CD4-positive, alpha-beta memory T cell (primary cell): ENCODE results near the gene KMT2D. TPM values are rescaled to one million over a fixed set of nuclear protein-coding genes. Genes with fewer than 3 reads are reported as not detected.

Experiments
- CTCF ChIA-PET: fragments of 350-600 bp; sonication (Branson Sonifier 250); formaldehyde crosslinking; loops from one replicate; lab custom pipeline; 2021; ENCODE audit warnings: inconsistent platforms; ENCODE audit not compliant: partially characterized antibody; lab: Charles Lee
- POLR2A ChIA-PET: fragments of 350-600 bp; sonication (Branson Sonifier 250); formaldehyde crosslinking; loops from one replicate; lab custom pipeline; 2021; ENCODE audit not compliant: partially characterized antibody; lab: Charles Lee
- DNase-seq, 5 donors: peaks; one replicate each; pipeline versions ENCODE4 v3.0.0 to v3.0.0-alpha.2; 2020 to 2022; ENCODE audit warnings: mixed read lengths in 1 of 5
- H3K27ac ChIP-seq: one replicate; pipeline ENCODE4 v1.7.0; 2013; ENCODE audit warnings: low read depth, low read length
- H3K27me3 ChIP-seq: 2 replicates; pipeline ENCODE4 v1.7.0; 2013; ENCODE audit warnings: mild to moderate bottlenecking, low read length, moderate library complexity; ENCODE audit not compliant: insufficient read depth
- H3K36me3 ChIP-seq: 2 replicates; pipeline ENCODE4 v1.7.0; 2013; ENCODE audit warnings: mild to moderate bottlenecking, low read length, moderate library complexity; ENCODE audit not compliant: insufficient read depth
- H3K4me1 ChIP-seq: 2 replicates; pipeline ENCODE4 v1.7.0; 2013; ENCODE audit warnings: mild to moderate bottlenecking, low read length, moderate library complexity; ENCODE audit not compliant: insufficient read depth
- H3K4me3 ChIP-seq, 2 donors: one replicate each; pipeline ENCODE4 v1.7.0; 2013; ENCODE audit warnings: low read length in 2 of 2, mild to moderate bottlenecking in 1 of 2
- H3K9me3 ChIP-seq, 2 donors: one replicate each; pipeline ENCODE4 v1.7.0; 2013; ENCODE audit warnings: low read length in 2 of 2, control low read depth in 1 of 2; ENCODE audit not compliant: control insufficient read depth in 1 of 2
- H3K27ac Mint-ChIP-seq, 7 donors: one replicate each; pipeline ENCODE4 v1.8.0; 2020 to 2021; ENCODE audit warnings: mixed read lengths in 7 of 7, mild to moderate bottlenecking in 6 of 7, inconsistent platforms in 3 of 7, moderate library complexity in 3 of 7
- H3K27me3 Mint-ChIP-seq, 2 donors: one replicate each; pipeline ENCODE4 v1.8.0; 2020 to 2021; ENCODE audit warnings: mixed read lengths in 2 of 2
- H3K36me3 Mint-ChIP-seq, 2 donors: one replicate each; pipeline ENCODE4 v1.8.0; 2020 to 2021; ENCODE audit warnings: mixed read lengths in 2 of 2, inconsistent platforms in 1 of 2, mild to moderate bottlenecking in 1 of 2
- H3K4me1 Mint-ChIP-seq, 4 donors: one replicate each; pipeline ENCODE4 v1.8.0; 2020 to 2021; ENCODE audit warnings: mixed read lengths in 4 of 4, mild to moderate bottlenecking in 1 of 4
- H3K4me3 Mint-ChIP-seq, 8 donors: one replicate each; pipeline ENCODE4 v1.8.0; 2020 to 2021; ENCODE audit warnings: mixed read lengths in 8 of 8, mild to moderate bottlenecking in 7 of 8, moderate library complexity in 6 of 8, inconsistent platforms in 3 of 8
- H3K9me3 Mint-ChIP-seq, 8 donors: one replicate each; pipeline ENCODE4 v1.8.0; 2020 to 2021; ENCODE audit warnings: mixed read lengths in 8 of 8, mild to moderate bottlenecking in 5 of 8, inconsistent platforms in 3 of 8, moderate library complexity in 1 of 8
- intact Hi-C: fragments of 100-400 bp; cut with micrococcal nuclease; formaldehyde crosslinking; loops from one replicate; pipeline ENCODE4 v1.15.1; 2023
- polyA plus RNA-seq, 2 donors: library from polyadenylated mRNA; unstranded; fragments of 300-500 nt; fragmentation: Illumina TruSeq; gene quantifications; one replicate each; pipeline ENCODE4 v1.2.3, GENCODE V29; 2021
- total RNA-seq, 2 experiments: library from RNA; stranded (reverse); gene quantifications; one replicate each; pipeline ENCODE4 v1.2.3, GENCODE V29; 2021

The KMT2D gene, protein sequence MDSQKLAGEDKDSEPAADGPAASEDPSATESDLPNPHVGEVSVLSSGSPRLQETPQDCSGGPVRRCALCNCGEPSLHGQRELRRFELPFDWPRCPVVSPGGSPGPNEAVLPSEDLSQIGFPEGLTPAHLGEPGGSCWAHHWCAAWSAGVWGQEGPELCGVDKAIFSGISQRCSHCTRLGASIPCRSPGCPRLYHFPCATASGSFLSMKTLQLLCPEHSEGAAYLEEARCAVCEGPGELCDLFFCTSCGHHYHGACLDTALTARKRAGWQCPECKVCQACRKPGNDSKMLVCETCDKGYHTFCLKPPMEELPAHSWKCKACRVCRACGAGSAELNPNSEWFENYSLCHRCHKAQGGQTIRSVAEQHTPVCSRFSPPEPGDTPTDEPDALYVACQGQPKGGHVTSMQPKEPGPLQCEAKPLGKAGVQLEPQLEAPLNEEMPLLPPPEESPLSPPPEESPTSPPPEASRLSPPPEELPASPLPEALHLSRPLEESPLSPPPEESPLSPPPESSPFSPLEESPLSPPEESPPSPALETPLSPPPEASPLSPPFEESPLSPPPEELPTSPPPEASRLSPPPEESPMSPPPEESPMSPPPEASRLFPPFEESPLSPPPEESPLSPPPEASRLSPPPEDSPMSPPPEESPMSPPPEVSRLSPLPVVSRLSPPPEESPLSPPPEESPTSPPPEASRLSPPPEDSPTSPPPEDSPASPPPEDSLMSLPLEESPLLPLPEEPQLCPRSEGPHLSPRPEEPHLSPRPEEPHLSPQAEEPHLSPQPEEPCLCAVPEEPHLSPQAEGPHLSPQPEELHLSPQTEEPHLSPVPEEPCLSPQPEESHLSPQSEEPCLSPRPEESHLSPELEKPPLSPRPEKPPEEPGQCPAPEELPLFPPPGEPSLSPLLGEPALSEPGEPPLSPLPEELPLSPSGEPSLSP (N-terminal part only)
- total RNA-seq (100 to 1,000 TPM; 133 to 159 TPM), polyA plus RNA-seq (10 to 100 TPM in 1 of 2 donors, under 1 TPM in 1; 0.16 to 26.7 TPM)

DNA sequence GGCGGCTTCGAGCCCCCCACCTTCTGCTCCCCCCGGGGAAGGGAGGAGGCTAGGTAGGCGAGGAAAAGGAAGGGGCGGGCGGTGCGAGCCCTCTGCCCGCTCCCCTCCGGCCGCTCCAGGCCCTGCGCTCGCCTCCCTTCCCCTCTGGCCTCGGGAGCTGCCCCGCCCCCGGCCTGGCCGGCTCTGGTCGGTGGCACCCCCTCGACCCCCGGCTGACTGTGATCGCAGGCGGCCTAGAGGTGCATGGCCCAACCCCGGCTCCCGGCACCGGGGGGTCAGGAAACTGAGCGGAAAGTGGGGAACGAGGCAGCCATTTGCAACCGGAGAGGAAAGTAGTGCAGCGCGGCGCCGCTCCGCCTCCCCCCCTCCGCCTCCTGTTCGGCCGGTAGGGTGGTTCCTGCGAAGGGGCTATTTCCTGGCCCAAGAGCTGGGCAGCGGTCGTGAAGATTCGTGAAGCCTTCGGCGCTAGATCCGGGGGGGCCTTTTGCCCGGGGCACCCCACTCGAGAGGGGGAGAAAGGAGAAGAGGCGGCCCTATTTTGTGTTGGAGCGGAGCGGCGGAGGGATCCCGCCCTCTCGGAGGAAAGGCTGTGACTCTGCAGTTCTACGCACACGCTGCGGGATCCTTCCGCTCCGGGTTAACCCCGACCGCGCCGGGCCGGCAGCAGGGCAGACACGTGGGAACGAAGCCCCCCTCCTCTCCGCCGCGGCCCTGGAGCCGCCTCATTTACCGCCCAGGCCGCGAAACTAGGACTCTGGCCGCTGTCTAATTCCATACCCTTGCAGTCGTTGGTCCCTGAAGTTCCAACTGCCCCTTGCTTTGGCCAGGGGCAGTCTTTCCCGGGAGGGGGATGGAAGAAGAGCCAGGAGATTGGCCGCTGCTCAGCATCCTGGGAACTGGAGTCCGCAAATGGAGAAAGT, at the start of gene KMT2D:
Gene KMT2D (minus strand): TSS at position 558 of the 920 bp plus-strand sequence. CDS start 5,470 bp downstream, outside the sequence.
- H3K36me3 Mint-ChIP-seq: peaks cover 4 to 25% of the 10 kb centered on the region in 2 donors
- peak within 1 kb of the TSS; percentile 94 to 96 (median 95) for H3K4me3 Mint-ChIP-seq
- POLR2A ChIA-PET: interaction anchor here (0.6 to 2.3 kb wide), 14 partner anchors 9 to 306 kb away, joined by 3 to 24 read pairs (median 4); partner anchors contain the start of genes ARF3, LMBR1L, PRKAG1 and RHEBL1
- Histone ChIP-seq H3K27ac (peak within 1 kb of the TSS; percentile 90), H3K27me3 (no peaks in the 10 kb centered on the region), H3K4me3 (peak within 1 kb of the TSS; percentile 93 to 97), H3K36me3 (no peaks in the 10 kb centered on the region), H3K9me3 (no peaks in the 10 kb centered on the region), H3K4me1 (peaks cover 47% of the 10 kb centered on the region)
- DNase-seq: peak; percentile 89 to 93 (median 92)
- CTCF ChIA-PET: interaction anchor here (1.4 kb wide), 2 partner anchors 9 to 70 kb away, joined by 3 to 4 read pairs; partner anchors contain the start of genes RHEBL1 and TUBA1B
- H3K27me3 Mint-ChIP-seq: no peaks in the 10 kb centered on the region
- H3K9me3 Mint-ChIP-seq: peaks cover 0 to 1% (median 0%) of the 10 kb centered on the region in 8 donors
- intact Hi-C loops: loop anchor here (1.0 to 5.0 kb wide), 4 partner anchors 10 to 129 kb away; partner anchors contain the start of genes DDN, TUBA1A and TUBA1B
- H3K27ac Mint-ChIP-seq: peak within 1 kb of the TSS; percentile 95 to 99 (median 98)
- H3K4me1 Mint-ChIP-seq: peaks cover 43 to 60% (median 49%) of the 10 kb centered on the region in 4 donors

DNA sequence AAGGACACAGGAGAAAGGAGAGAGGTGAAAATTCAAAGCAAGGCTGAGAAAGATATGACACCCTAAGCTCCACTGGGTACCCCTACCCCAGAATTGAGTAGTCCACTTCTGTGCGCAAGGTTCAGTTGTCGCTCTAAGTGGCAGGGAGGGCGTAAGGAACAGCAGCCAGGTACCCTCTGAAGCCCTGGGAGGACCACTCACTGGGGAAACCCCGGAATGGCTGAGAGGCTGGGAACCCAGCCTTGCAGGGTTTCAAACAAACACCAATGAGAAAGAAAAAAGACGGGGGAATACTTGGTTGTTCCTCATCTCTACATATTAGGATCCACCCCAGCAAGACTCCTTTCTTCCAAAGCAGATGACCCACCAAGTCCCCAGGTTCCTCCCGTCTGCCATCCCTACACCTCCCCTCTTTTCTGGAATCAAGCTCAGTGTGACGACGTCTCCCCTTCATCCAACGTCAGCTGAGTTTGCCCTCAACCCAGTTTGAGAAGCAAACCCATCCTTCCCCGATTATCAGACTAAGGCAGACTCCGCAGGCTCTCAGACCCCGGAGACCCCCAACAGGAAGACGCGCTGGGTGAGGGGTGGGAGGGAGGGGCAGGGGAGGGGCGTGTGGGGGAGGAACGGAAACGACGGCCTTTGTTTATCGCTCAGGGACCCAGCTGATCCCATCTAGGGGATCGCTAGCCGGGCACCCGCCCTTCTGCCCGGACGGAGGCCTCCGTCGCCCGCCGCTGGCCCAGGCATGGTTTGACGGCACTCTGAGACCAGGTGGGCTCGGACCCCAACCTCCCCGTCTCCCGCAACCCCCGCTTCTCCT, 49.3 kb upstream of the KMT2D start:
- no peaks in the 10 kb centered on the region for H3K27me3 Mint-ChIP-seq
- DNase-seq: peak in 1 of 5 donors; percentile 24
- CTCF ChIA-PET: interaction anchor here (0.6 to 9.2 kb wide), 10 partner anchors 10 to 535 kb away, joined by 3 to 85 read pairs (median 7); partner anchors contain the start of genes DHH, TUBA1A and TUBA1B
- no peaks in the 10 kb centered on the region for H3K27me3 ChIP-seq
- no peaks in the 10 kb centered on the region for H3K9me3 ChIP-seq
- peak overlapping the region; percentile 94 to 99 (median 98) for H3K27ac Mint-ChIP-seq
- peak overlapping the region; percentile 73 to 92 for H3K4me3 ChIP-seq
- peaks cover 22% of the 10 kb centered on the region for H3K4me1 ChIP-seq
- peaks cover 19% of the 10 kb centered on the region for H3K36me3 ChIP-seq
- peak overlapping the region; percentile 91 to 99 (median 98) for H3K4me3 Mint-ChIP-seq
- H3K4me1 Mint-ChIP-seq: peaks cover 25 to 48% (median 35%) of the 10 kb centered on the region in 4 donors
- POLR2A ChIA-PET: interaction anchor here (0.6 to 8.3 kb wide), 23 partner anchors 9 to 258 kb away, joined by 3 to 189 read pairs (median 6); partner anchors contain the start of genes DDX23, DHH, RHEBL1 and TUBA1A
- H3K36me3 Mint-ChIP-seq: peaks cover 9 to 34% of the 10 kb centered on the region in 2 donors
- H3K9me3 Mint-ChIP-seq: no peaks in the 10 kb centered on the region
- intact Hi-C loops: loop anchor here (1.0 kb wide), 6 partner anchors 12 to 155 kb away; partner anchors contain the start of gene TUBA1C
- H3K27ac ChIP-seq: peak overlapping the region; percentile 88

DNA sequence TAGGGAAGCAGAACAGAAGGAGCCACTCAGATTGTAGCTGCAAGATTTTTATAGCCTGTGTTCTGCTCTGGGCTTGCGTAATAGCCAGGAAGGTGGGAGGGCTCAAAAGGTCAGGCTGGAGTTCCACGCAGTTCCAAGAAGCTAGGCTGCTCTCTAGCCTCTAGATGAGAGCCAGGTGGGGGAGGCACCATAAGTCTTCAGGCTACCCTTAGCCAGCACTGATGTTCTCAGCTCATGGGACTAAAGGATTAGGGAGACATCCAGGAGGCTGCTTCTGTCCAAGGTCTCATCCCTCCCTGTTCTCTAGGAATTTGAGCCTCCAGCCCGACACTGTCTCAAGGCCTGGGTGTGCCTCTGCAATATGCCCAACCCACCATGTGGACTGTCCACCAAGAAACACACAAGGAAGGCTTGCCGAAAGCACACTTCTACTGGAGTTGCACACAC, 48.4 kb upstream of the KMT2D start:
- H3K4me3 ChIP-seq: peak overlapping the region in 1 of 2 donors; percentile 92
- H3K4me1 ChIP-seq: peaks cover 22% of the 10 kb centered on the region
- peak overlapping the region; percentile 88 for H3K27ac ChIP-seq
- peaks cover 16 to 39% of the 10 kb centered on the region in 2 donors for H3K36me3 Mint-ChIP-seq
- ChIA-PET POLR2A (interaction anchor here (0.7 to 8.3 kb wide), 11 partner anchors 11 to 80 kb away, joined by 3 to 189 read pairs (median 7); partner anchors contain the start of genes RHEBL1, TUBA1A and TUBA1B), CTCF (interaction anchor here (0.6 to 9.2 kb wide), 7 partner anchors 10 to 536 kb away, joined by 3 to 85 read pairs (median 8); partner anchors contain the start of genes TUBA1A and TUBA1B)
- H3K36me3 ChIP-seq: peaks cover 27% of the 10 kb centered on the region
- H3K9me3 Mint-ChIP-seq: no peaks in the 10 kb centered on the region
- no peaks in the 10 kb centered on the region for H3K9me3 ChIP-seq
- H3K4me3 Mint-ChIP-seq: peak overlapping the region; percentile 91 to 99 (median 98)
- H3K4me1 Mint-ChIP-seq: peaks cover 27 to 48% (median 36%) of the 10 kb centered on the region in 4 donors
- intact Hi-C loops: no loop called here
- no peak for DNase-seq
- H3K27ac Mint-ChIP-seq: peak overlapping the region; percentile 87 to 99 (median 96)
- no peaks in the 10 kb centered on the region for H3K27me3 ChIP-seq
- no peaks in the 10 kb centered on the region for H3K27me3 Mint-ChIP-seq

DNA sequence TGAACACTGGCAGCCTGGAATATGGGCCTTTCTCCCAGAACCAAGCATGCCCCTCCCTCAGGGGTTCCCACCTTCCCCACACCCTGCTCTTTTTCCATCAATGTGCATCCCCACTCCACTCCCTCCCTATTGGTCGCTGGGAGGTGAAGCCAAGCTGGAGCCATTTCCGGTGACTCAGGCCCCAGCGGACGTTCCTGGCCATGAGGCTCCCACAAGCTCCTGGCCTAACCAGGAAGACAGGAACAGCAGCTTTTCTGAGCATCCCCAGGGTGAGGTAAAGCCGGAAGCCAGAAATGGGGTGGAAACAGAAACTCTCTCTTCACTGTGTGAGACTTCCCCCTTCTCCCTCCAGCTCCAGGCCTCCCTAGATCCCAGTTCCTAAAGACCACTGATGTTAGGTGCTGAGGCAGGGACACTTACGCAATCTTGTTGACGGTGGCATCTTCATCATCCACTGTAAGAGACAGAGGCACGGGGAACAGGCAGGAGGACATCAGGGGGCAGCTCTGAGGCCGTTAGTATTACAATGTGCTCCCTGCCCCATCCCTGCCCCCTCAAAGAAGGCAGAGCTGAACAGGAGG, 45.0 kb upstream of the KMT2D start:
- ChIA-PET POLR2A (interaction anchor here (0.6 to 8.3 kb wide), 5 partner anchors 8 to 26 kb away, joined by 3 to 189 read pairs (median 5); partner anchors contain the start of gene TUBA1B), CTCF (interaction anchor here (1.0 to 9.2 kb wide), 10 partner anchors 7 to 129 kb away, joined by 3 to 85 read pairs (median 4); partner anchors contain the start of genes DHH, RHEBL1 and TUBA1B)
- no peaks in the 10 kb centered on the region for H3K27me3 Mint-ChIP-seq
- H3K9me3 Mint-ChIP-seq: no peaks in the 10 kb centered on the region
- Histone ChIP-seq H3K9me3 (no peaks in the 10 kb centered on the region), H3K27me3 (no peaks in the 10 kb centered on the region), H3K4me3 (no peak overlapping the region), H3K36me3 (peaks cover 58% of the 10 kb centered on the region), H3K4me1 (peaks cover 15% of the 10 kb centered on the region), H3K27ac (no peak overlapping the region)
- intact Hi-C loops: no loop called here
- DNase-seq: no peak
- H3K27ac Mint-ChIP-seq: no peak overlapping the region
- peak overlapping the region in 1 of 8 donors; percentile 25 for H3K4me3 Mint-ChIP-seq
- H3K4me1 Mint-ChIP-seq: peaks cover 20 to 40% (median 31%) of the 10 kb centered on the region in 4 donors
- peaks cover 43 to 70% of the 10 kb centered on the region in 2 donors for H3K36me3 Mint-ChIP-seq

DNA sequence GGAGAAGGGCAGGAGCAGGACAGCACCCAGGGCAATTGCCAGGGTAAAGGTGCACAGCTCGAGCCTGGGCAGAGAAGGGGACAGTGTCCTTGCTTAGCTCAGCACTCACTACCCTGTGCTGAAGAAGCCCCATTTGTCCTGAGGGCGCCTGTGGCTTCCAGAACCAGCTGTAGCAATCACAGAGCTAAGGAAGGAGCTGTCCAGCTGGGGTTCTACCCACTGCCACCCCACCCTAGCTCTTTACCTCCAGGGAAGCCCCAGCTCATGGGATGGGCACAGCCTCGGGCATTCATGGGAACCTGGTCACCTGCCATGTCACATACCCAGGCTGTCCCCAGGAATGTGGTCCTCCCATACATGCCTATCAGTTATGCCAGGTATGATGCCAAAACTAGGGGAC, 44.2 kb upstream of the KMT2D start:
- POLR2A ChIA-PET: interaction anchor here (1.0 to 8.3 kb wide), 3 partner anchors 16 to 26 kb away, joined by 3 to 189 read pairs (median 3); partner anchors contain the start of gene TUBA1B
- no peak for DNase-seq
- Histone ChIP-seq H3K27me3 (no peaks in the 10 kb centered on the region), H3K4me1 (peaks cover 14% of the 10 kb centered on the region), H3K4me3 (no peak overlapping the region), H3K36me3 (peaks cover 65% of the 10 kb centered on the region), H3K27ac (no peak overlapping the region), H3K9me3 (no peaks in the 10 kb centered on the region)
- no peaks in the 10 kb centered on the region for H3K27me3 Mint-ChIP-seq
- CTCF ChIA-PET: interaction anchor here (0.9 to 8.7 kb wide), 9 partner anchors 10 to 130 kb away, joined by 3 to 70 read pairs (median 5); partner anchors contain the start of genes DHH and TUBA1B
- H3K9me3 Mint-ChIP-seq: no peaks in the 10 kb centered on the region
- H3K36me3 Mint-ChIP-seq: peaks cover 49 to 72% of the 10 kb centered on the region in 2 donors
- H3K27ac Mint-ChIP-seq: peak overlapping the region in 1 of 7 donors; percentile 57
- peaks cover 18 to 33% (median 28%) of the 10 kb centered on the region in 4 donors for H3K4me1 Mint-ChIP-seq
- intact Hi-C loops: no loop called here
- no peak overlapping the region for H3K4me3 Mint-ChIP-seq
